ENCODE results near the gene CSRNP2. TPM values are rescaled to one million over a fixed set of nuclear protein-coding genes. Genes with fewer than 3 reads are reported as not detected.

Gene CSRNP2
- total and polyA plus RNA-seq, 2 of the 4 experiments (the other 2 are of a cell fraction) = 14.0 to 21.7 TPM

- WGBS, 2 experiments (ENCODE audit: extremely low coverage in 2 of 2, insufficient read length in 1 of 2) = 97 to 100% methylated on average over 1 to 6 of the region's 10 CpGs
- ATAC-seq (ENCODE audit: low read depth) = no peak
- no peak overlapping the region for H3K9ac ChIP-seq (ENCODE audit: low read depth, low read length)
- no peak overlapping the region for H4K5ac ChIP-seq (ENCODE audit: low read depth, low read length)
- H4K20me1 ChIP-seq (ENCODE audit: insufficient read depth, low read length) = no peaks in the 10 kb centered on the region
- no peak overlapping the region for H2AFZ ChIP-seq (replicated peaks; ENCODE audit: low read length, poor library complexity)
- no peak overlapping the region for H3K18ac ChIP-seq (ENCODE audit: low read depth, low read length)
- POLR2A ChIA-PET (ENCODE audit: unreplicated experiment) = no interaction called here
- no peak overlapping the region for H2BK15ac ChIP-seq (ENCODE audit: low read depth, low read length)
- no TSS peak for BruUV-seq (replicated peaks)
- H3K9me3 ChIP-seq (ENCODE audit: control insufficient read depth, insufficient read depth, low read length) = no peaks in the 10 kb centered on the region
- no peaks in the 10 kb centered on the region for H3K79me1 ChIP-seq (ENCODE audit: low read depth in 1 of 2, low read length in 2 of 2)
- no peaks in the 10 kb centered on the region for H3K4me1 ChIP-seq (ENCODE audit: control insufficient read depth, insufficient read depth, low read length)
- TF ChIP-seq CEBPB (IDR thresholded peaks at IDR 0.05; ENCODE audit: low read depth, low read length) = peak; percentile 88
- TF ChIP-seq, protein P1, sequence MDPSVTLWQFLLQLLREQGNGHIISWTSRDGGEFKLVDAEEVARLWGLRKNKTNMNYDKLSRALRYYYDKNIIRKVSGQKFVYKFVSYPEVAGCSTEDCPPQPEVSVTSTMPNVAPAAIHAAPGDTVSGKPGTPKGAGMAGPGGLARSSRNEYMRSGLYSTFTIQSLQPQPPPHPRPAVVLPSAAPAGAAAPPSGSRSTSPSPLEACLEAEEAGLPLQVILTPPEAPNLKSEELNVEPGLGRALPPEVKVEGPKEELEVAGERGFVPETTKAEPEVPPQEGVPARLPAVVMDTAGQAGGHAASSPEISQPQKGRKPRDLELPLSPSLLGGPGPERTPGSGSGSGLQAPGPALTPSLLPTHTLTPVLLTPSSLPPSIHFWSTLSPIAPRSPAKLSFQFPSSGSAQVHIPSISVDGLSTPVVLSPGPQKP (IDR thresholded peaks at IDR 0.05; ENCODE audit: borderline replicate concordance, low read depth, low read length) = no peak
- H3K27me3 ChIP-seq (ENCODE audit: control insufficient read depth, insufficient read depth, low read length) = no peaks in the 10 kb centered on the region
- no peak overlapping the region for H3K56ac ChIP-seq (ENCODE audit: extremely low read depth, insufficient read depth, low read length)
- no peak overlapping the region for H3K4ac ChIP-seq (ENCODE audit: low read depth, low read length)
- no peak overlapping the region for H2AK5ac ChIP-seq (ENCODE audit: low read depth, low read length)
- no peaks in the 10 kb centered on the region for H3K9me1 ChIP-seq (ENCODE audit: insufficient read depth, low read length)
- intact Hi-C loops (cut with micrococcal nuclease) = no loop called here
- H2BK120ac ChIP-seq (ENCODE audit: low read depth, low read length) = no peak overlapping the region
- DNase-seq = no peak
- H3K4me2 ChIP-seq (ENCODE audit: low read depth, low read length) = no peak overlapping the region
- no peak overlapping the region for H4K91ac ChIP-seq (ENCODE audit: insufficient read depth, low read depth, low read length)
- H3K23ac ChIP-seq (ENCODE audit: low read depth, low read length) = no peak overlapping the region
- CTCF ChIA-PET = no interaction called here
- peaks cover 12% of the 10 kb centered on the region for H3K36me3 ChIP-seq (ENCODE audit: control insufficient read depth, insufficient read depth, low read length)
- no peak overlapping the region for H2BK20ac ChIP-seq (ENCODE audit: low read depth, low read length)
- no peak overlapping the region for H2BK5ac ChIP-seq (ENCODE audit: low read depth, low read length, poor library complexity, severe bottlenecking)
- in situ Hi-C loops (cut with MboI; ENCODE audit: low sequenced_read_pairs) = no loop called here
- H4K8ac ChIP-seq (ENCODE audit: low read depth in 2 of 2, low read length in 2 of 2) = no peak overlapping the region
- H3K27ac ChIP-seq (ENCODE audit: insufficient read depth, low read length) = no peak overlapping the region
- no peak overlapping the region for H3K14ac ChIP-seq (replicated peaks; ENCODE audit: low read depth, low read length)
- H3K4me3 ChIP-seq (ENCODE audit: insufficient read depth, low read depth, low read length) = no peak overlapping the region
- dilution Hi-C loops (cut with HindIII; ENCODE audit: low sequenced_read_pairs, unreplicated experiment) = no loop called here
- H2AK9ac ChIP-seq (replicated peaks; ENCODE audit: low read depth, low read length, poor library complexity) = no peak overlapping the region
Measured at GRCh38 chr12:51090705-51091229, 7.4 kb upstream of the CSRNP2 start.
